ENCODE results near the gene E2F6. TPM values are rescaled to one million over a fixed set of nuclear protein-coding genes. Genes with fewer than 3 reads are reported as not detected.

E2F6 gene
- total RNA-seq, 1 donor from 2014 or later = 19.4 TPM

DNA sequence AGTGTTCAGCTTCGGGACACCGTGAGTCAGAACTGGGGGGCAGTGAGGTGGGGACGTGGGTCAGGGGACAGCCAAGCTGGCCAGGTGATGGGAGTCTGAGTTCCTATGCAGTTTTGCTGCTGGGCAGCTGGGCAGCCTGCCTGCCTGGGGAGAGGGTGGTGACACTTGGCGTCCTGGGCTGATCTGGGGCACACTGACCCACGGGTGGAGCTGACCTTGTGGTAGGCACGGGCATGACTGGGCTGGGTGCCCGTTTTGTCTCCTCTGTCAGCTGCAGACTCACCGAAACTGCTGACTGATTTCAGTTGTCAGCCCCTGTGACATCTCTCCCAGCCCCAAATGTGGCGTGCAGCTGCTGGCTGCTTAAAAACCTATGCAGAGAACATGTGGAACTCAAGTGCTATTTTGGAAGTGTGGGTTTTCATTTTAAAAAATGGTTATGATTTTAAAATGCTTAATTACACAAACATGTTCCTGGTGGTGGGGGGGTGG is 32.6 kb upstream of the E2F6 start:
- peak; percentile 62 for DNase-seq (ENCODE audit: extremely low spot score, unreplicated experiment)
- H3K9me3 Mint-ChIP-seq = no peaks in the 10 kb centered on the region
- TF ChIP-seq, protein P1, sequence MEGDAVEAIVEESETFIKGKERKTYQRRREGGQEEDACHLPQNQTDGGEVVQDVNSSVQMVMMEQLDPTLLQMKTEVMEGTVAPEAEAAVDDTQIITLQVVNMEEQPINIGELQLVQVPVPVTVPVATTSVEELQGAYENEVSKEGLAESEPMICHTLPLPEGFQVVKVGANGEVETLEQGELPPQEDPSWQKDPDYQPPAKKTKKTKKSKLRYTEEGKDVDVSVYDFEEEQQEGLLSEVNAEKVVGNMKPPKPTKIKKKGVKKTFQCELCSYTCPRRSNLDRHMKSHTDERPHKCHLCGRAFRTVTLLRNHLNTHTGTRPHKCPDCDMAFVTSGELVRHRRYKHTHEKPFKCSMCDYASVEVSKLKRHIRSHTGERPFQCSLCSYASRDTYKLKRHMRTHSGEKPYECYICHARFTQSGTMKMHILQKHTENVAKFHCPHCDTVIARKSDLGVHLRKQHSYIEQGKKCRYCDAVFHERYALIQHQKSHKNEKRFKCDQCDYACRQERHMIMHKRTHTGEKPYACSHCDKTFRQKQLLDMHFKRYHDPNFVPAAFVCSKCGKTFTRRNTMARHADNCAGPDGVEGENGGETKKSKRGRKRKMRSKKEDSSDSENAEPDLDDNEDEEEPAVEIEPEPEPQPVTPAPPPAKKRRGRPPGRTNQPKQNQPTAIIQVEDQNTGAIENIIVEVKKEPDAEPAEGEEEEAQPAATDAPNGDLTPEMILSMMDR (conservative IDR thresholded peaks at IDR 0.05) = no peak
- H3K27me3 Mint-ChIP-seq = no peaks in the 10 kb centered on the region
- peaks cover 14% of the 10 kb centered on the region for H3K36me3 Mint-ChIP-seq
- H3K4me1 Mint-ChIP-seq (ENCODE audit: unreplicated experiment) = peaks cover 46% of the 10 kb centered on the region
- H3K27ac Mint-ChIP-seq = no peak overlapping the region
- H3K4me3 Mint-ChIP-seq = peak overlapping the region; percentile 39

DNA sequence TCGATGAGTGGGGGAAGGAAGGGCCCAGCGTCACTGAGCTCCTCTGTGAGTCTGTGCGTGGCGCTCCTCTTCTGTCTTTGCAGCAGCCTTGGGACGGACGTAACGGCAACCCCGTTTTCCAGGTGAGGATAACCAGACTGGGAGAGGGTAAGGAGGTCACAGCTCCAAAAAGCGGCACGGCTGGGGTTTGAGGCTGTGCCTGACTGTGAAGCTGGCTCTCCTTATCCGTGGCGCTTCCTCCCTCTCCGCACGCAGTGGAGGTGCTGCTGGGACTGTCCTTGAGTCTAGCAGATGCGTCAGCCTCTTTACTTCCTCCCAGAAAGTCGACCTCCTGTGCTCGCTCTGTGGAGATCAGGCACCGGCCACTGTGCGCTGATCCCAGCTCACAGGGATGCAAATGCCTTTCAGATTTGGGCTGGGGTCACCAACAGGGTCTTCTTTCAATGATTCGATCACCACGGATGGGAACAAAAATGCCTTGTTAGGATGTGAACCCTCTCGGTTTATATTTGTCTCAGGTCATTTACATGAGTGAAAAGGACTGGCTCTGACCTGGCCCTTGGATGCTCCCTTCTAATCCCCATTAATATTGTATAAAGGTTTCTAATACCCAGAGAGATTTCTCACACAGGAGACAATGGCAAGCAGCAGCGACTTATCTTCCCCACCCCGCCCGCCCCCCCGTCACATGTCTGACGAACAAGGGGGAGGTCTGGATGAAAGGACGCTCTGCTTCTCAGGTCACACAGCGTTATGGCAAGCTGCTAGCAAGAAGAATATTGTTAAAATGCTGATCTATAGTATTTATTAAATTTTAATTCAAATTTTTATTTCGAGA is 30.1 kb upstream of the E2F6 start:
- H3K4me1 Mint-ChIP-seq (ENCODE audit: unreplicated experiment) = peaks cover 58% of the 10 kb centered on the region
- H3K36me3 Mint-ChIP-seq = peaks cover 11% of the 10 kb centered on the region
- peak; percentile 64 for DNase-seq (ENCODE audit: extremely low spot score, unreplicated experiment)
- peak overlapping the region; percentile 47 for H3K4me3 Mint-ChIP-seq
- TF ChIP-seq, protein P1 (conservative IDR thresholded peaks at IDR 0.05) = no peak
- H3K27ac Mint-ChIP-seq = no peak overlapping the region
- no peaks in the 10 kb centered on the region for H3K27me3 Mint-ChIP-seq
- no peaks in the 10 kb centered on the region for H3K9me3 Mint-ChIP-seq

DNA sequence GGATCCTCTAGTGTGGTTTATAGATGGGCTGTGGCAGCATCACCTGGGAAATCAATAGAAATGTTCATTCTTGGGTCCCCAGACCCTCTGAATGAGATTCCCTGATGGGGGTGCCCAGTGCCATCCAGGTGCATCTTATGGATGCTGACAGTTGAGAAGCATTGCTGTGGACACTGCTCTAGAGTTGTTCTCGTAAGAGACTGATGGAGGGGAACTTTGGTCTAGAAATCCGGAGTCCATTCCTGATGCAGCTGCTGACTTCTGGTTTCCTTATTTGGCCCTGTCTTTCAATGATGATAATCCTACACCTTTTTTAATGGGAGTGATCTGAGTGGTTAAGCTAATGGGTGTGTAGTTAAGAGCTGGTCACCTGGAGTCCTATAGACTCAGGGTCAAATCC is 28.3 kb upstream of the E2F6 start:
- TF ChIP-seq, protein P1 (conservative IDR thresholded peaks at IDR 0.05) = no peak
- H3K9me3 Mint-ChIP-seq = no peaks in the 10 kb centered on the region
- H3K27me3 Mint-ChIP-seq = no peaks in the 10 kb centered on the region
- no peak overlapping the region for H3K4me3 Mint-ChIP-seq
- H3K4me1 Mint-ChIP-seq (ENCODE audit: unreplicated experiment) = peaks cover 49% of the 10 kb centered on the region
- peaks cover 9% of the 10 kb centered on the region for H3K36me3 Mint-ChIP-seq
- H3K27ac Mint-ChIP-seq = no peak overlapping the region
- no peak for DNase-seq (ENCODE audit: extremely low spot score, unreplicated experiment)

DNA sequence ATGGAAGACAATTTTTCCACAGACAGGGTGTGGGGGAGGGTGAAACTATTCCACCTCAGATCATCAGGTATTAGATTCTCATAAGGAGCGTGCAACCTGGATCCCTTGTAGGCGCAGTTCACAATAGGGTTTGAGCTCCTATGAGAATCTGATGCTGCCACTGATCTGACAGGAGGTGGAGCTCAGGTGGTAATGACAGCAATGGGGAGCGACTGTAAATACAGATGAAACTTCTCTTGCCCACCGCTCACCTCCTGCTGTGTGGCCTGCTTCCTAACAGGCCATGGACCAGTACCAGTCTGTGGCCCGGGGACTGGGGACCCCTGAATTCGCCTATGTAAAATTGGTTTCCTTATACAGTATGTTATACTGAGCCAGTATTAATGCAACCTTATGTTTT is 27.3 kb upstream of the E2F6 start:
- Mint-ChIP-seq H3K27me3 (no peaks in the 10 kb centered on the region), H3K27ac (no peak overlapping the region), H3K36me3 (peaks cover 9% of the 10 kb centered on the region), H3K4me3 (no peak overlapping the region), H3K4me1 (ENCODE audit: unreplicated experiment) (peaks cover 38% of the 10 kb centered on the region), H3K9me3 (no peaks in the 10 kb centered on the region)
- TF ChIP-seq, protein P1 (conservative IDR thresholded peaks at IDR 0.05) = no peak
- peak; percentile 10 for DNase-seq (ENCODE audit: extremely low spot score, unreplicated experiment)

DNA sequence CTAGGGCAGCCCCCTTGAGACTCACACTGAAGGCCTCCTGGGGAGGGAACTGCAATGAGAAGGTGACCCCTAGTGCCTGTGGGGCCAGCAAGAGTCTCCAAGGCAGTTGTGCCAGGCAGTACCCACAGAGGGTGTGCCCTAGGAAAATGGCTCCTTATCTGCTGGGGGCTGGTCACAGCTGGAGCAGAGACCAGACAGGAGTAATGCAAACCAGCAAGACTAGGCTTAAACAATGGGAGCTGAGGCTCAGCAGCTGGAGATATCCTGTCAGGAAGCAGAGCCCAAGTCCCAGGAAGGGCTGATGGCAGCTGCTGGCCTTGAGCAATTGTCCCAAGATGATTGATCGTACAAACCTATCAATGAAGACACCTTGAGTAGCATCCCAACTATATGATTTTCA is 26.8 kb upstream of the E2F6 start:
- Mint-ChIP-seq H3K27ac (no peak overlapping the region), H3K9me3 (no peaks in the 10 kb centered on the region), H3K4me3 (no peak overlapping the region), H3K27me3 (no peaks in the 10 kb centered on the region), H3K4me1 (ENCODE audit: unreplicated experiment) (peaks cover 33% of the 10 kb centered on the region), H3K36me3 (peaks cover 9% of the 10 kb centered on the region)
- peak; percentile 40 for DNase-seq (ENCODE audit: extremely low spot score, unreplicated experiment)
- TF ChIP-seq, protein P1 (conservative IDR thresholded peaks at IDR 0.05) = no peak

Data from type B pancreatic cell (in vitro differentiated cells).